HG03095 (cell line): ENCODE results near the gene TRMT10C.
"Not testable (repeated sequence)": the region's sequence is repeated elsewhere in the genome, so short reads cannot be mapped to it uniquely, and the experiment has no call there.

Experiments used
- ATAC-seq: cut with Tn5 transposase; IDR thresholded peaks from one replicate; pipeline ENCODE4 v1.9.1; 2021; ENCODE audit warnings: moderate library complexity; ENCODE audit not compliant: unreplicated experiment

TRMT10C gene

GRCh38 chr3:101561630-101562328 lies at the start of gene TRMT10C:
Gene TRMT10C, plus strand, starts transcription at chr3:101561868. Its CDS starts 2,914 bp downstream, at chr3:101564782.
- peak; percentile 100 for ATAC-seq

- peak; percentile 27 for ATAC-seq
Observed at GRCh38 chr3:101512396-101512645, 49.3 kb upstream of the TRMT10C start.

- ATAC-seq, result peak; percentile 49
Observed at GRCh38 chr3:101512646-101513418, 48.8 kb upstream of the TRMT10C start, which contains the start of gene SENP7. Gene SENP7, minus strand, starts transcription at chr3:101513212. Its CDS starts 82 bp downstream, at chr3:101513130.

GRCh38 chr3:101513419-101513986 lies 48.2 kb upstream of the TRMT10C start:
- ATAC-seq, result peak; percentile 31

GRCh38 chr3:101518421-101518871 lies 43.2 kb upstream of the TRMT10C start:
- peak; percentile 98 for ATAC-seq

DNA sequence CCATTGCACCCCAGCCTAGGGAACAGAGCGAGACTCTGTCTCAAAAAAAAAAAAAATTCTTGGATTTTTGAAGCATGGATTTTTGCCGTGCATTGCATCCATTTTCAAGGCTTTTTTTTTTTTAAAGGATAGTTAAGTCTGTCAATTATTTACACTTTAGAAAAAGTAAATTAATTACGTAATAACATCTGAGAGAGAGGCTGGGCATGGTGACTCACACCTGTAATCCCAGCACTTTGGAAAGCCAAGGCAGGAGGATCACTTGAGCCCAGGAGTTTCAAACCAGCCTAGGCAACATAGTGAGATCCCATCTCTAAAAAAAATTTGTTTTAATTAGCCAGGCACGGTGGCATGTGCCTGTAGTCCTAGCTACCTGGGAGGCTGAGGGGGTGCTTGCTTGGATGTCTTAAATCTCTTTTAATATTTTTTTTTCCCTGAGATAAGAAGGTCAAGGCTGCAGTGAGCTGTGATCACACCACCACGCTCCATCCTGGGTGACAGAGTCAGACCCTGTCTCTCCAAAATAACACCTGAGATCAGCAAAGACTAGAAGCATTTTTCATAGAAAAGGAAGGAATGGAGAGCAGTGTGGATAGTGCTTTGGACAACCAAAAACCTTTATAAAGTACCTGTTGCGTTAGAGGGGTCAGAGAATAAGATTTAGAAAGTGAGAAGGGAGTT lies 41.8 kb upstream of the TRMT10C start:
- no peak for ATAC-seq

GRCh38 chr3:101521211-101521701 lies 40.4 kb upstream of the TRMT10C start:
- ATAC-seq, result no peak

DNA sequence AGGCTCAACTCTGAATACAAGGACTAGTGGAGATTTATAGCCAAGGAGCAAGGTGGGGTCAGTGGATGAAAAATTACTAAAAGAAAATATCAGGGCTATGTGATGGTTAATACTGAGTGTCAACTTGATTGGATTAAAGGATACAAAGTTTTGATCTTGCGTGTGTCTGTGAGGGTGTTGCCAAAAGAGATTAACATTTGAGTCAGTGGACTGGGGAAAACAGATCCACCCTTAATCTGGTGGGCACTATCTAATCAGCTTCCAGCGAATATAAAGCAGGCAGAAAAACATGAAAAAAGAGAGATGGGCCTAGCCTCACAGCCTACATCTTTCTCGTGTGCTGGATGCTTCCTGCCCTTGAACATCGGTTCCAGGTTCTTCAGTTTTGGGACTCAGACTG lies 34.2 kb upstream of the TRMT10C start:
- no peak for ATAC-seq

- ATAC-seq, result no peak
Observed at GRCh38 chr3:101527906-101528305, 33.8 kb upstream of the TRMT10C start.

- no peak for ATAC-seq
Observed at GRCh38 chr3:101529816-101530685, 31.6 kb upstream of the TRMT10C start.

DNA sequence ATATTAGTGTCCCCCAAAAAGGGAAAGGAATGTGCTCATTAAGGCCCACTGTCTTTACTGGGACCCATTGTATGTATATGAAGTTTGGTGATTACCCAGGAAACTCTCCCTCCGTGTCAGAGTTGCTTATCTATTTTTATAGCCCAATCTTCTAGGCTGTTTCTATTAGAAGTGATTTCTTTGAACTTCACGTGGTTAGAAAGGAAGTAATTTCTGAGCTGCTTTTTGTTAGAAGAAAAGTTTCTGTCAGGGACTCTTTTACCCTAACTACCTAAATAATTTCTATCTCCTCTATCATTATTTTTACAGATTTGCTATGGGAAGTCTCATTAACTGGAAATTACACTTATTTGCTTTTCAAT lies 31.0 kb upstream of the TRMT10C start:
- no peak for ATAC-seq

GRCh38 chr3:101531473-101532086 lies 30.1 kb upstream of the TRMT10C start:
- ATAC-seq, result no peak

- ATAC-seq, result no peak
Observed at GRCh38 chr3:101532783-101533602, 28.7 kb upstream of the TRMT10C start.

GRCh38 chr3:101533603-101533968 lies 28.1 kb upstream of the TRMT10C start:
- ATAC-seq, result no peak

- ATAC-seq, result no peak
Observed at GRCh38 chr3:101535221-101535620, 26.4 kb upstream of the TRMT10C start.

DNA sequence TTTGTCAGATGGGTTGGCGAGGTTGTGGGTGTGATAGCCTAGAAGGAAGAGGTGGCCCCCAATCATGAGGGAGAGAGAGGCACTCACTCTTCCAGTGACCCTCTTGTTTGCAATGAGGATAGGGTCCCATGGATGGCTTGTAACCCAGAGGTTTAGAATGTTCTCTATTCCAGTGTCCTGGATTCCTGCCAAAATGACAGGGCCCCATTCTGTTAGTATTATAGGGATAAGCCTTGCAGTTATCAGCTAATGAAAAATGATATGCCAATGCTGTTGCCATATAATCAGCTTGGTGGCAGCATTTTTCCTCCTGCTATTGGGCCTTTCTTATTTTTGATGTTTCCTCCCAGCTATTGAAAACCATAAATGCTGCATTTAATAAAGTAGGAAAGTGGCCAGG lies 25.4 kb upstream of the TRMT10C start:
- no peak for ATAC-seq

- ATAC-seq, result not testable (repeated sequence)
Observed at GRCh38 chr3:101536955-101537354, 24.7 kb upstream of the TRMT10C start.

GRCh38 chr3:101542957-101543356 lies 18.7 kb upstream of the TRMT10C start:
- no peak for ATAC-seq

- ATAC-seq, result no peak
Observed at GRCh38 chr3:101544161-101544850, 17.4 kb upstream of the TRMT10C start.
